GM23338 (cell line): ENCODE measurements around the gene NSUN4. TPM values are rescaled to one million over a fixed set of nuclear protein-coding genes. Genes with fewer than 3 reads are reported as not detected.

ENCODE experiments used
- ATAC-seq: fragments of 200-7000 bp; cut with Tn5 transposase; 3 replicates; pipeline ENCODE4 v1.9.1; 2020
- DNase-seq: peaks from one replicate; pipeline ENCODE4 v3.0.0-alpha.2; 2015; ENCODE audit warnings: low spot score
- H2AFZ ChIP-seq: fragments of 200-600 bp; sonication (generic); 2 replicates; pipeline ENCODE4 v1.8.0; 2016; ENCODE audit warnings: antibody characterized with exemption, mild to moderate bottlenecking, moderate library complexity
- H3F3A ChIP-seq: fragments of 200-600 bp; sonication (generic); replicated peaks from 2 replicates; pipeline ENCODE4 v1.8.0; 2017; ENCODE audit warnings: antibody characterized with exemption, mixed run types, low read depth
- H3K27ac ChIP-seq: fragments of 200-600 bp; sonication (generic); 2 replicates; pipeline ENCODE4 v1.6.1; 2016; ENCODE audit warnings: low read depth
- H3K27me3 ChIP-seq: fragments of 200-600 bp; sonication (generic); 2 replicates; pipeline ENCODE4 v1.8.0; 2016; ENCODE audit warnings: mild to moderate bottlenecking, mixed run types, moderate library complexity; ENCODE audit not compliant: insufficient read depth
- H3K36me3 ChIP-seq: fragments of 200-600 bp; sonication (generic); 2 replicates; pipeline ENCODE4 v1.8.0; 2016; ENCODE audit warnings: mild to moderate bottlenecking; ENCODE audit not compliant: insufficient read depth
- H3K4me1 ChIP-seq: fragments of 200-600 bp; sonication (generic); 2 replicates; pipeline ENCODE4 v1.8.0; 2016; ENCODE audit warnings: mild to moderate bottlenecking, moderate library complexity; ENCODE audit not compliant: insufficient read depth
- H3K4me2 ChIP-seq: fragments of 200-600 bp; sonication (generic); 2 replicates; pipeline ENCODE4 v1.7.1; 2017; ENCODE audit warnings: mixed run types
- H3K4me3 ChIP-seq: fragments of 200-600 bp; sonication (generic); 2 replicates; pipeline ENCODE4 v1.6.1; 2016; ENCODE audit warnings: mixed run types
- H3K79me2 ChIP-seq: fragments of 200-600 bp; sonication (generic); replicated peaks from 2 replicates; pipeline ENCODE4 v1.8.0; 2017; ENCODE audit warnings: mild to moderate bottlenecking; ENCODE audit not compliant: insufficient read depth
- H3K9me2 ChIP-seq: fragments of 200-600 bp; sonication (generic); 2 replicates; pipeline ENCODE4 v1.8.0; 2017; ENCODE audit not compliant: insufficient read depth
- H4K20me1 ChIP-seq: fragments of 200-600 bp; sonication (generic); replicated peaks from 2 replicates; pipeline ENCODE4 v1.8.0; 2017; ENCODE audit warnings: mild to moderate bottlenecking; ENCODE audit not compliant: insufficient read depth
- H3K27ac Mint-ChIP-seq: 2 replicates; pipeline ENCODE4 v1.8.0; 2020; ENCODE audit warnings: inconsistent platforms, mild to moderate bottlenecking, moderate library complexity, mixed read lengths
- H3K27me3 Mint-ChIP-seq: 3 replicates; pipeline ENCODE4 v1.8.0; 2022; ENCODE audit warnings: low read depth, mild to moderate bottlenecking, moderate library complexity, mixed read lengths, inconsistent platforms; ENCODE audit not compliant: insufficient read depth, poor library complexity
- H3K36me3 Mint-ChIP-seq: 3 replicates; pipeline ENCODE4 v1.8.0; 2021; ENCODE audit warnings: low read depth, mild to moderate bottlenecking, inconsistent platforms, moderate library complexity, mixed read lengths
- H3K4me1 Mint-ChIP-seq: 3 replicates; pipeline ENCODE4 v1.8.0; 2020; ENCODE audit warnings: mild to moderate bottlenecking, inconsistent platforms, mixed read lengths
- H3K4me3 Mint-ChIP-seq: 3 replicates; pipeline ENCODE4 v1.8.0; 2021; ENCODE audit warnings: moderate library complexity, mild to moderate bottlenecking, inconsistent platforms, mixed read lengths
- H3K9me3 Mint-ChIP-seq: 3 replicates; pipeline ENCODE4 v1.8.0; 2020; ENCODE audit warnings: moderate library complexity, mild to moderate bottlenecking, inconsistent platforms, mixed read lengths
- CREB1 ChIP-seq: fragments of 250-450 bp; sonication (Bioruptor Pico); IDR thresholded peaks from 2 replicates; pipeline ENCODE4 v1.5.0; 2020; ENCODE audit warnings: low read depth, mild to moderate bottlenecking, moderate library complexity
- CTCF ChIP-seq, 2 experiments: fragments of 200-600 bp in 1 of 2; sonication (generic) in 1 of 2; conservative IDR thresholded peaks; 2 replicates each; pipeline versions ENCODE4 v1.5.1 to v1.6.1; 2016 to 2017; ENCODE audit warnings: antibody characterized with exemption in 2 of 2, low read depth in 2 of 2, mild to moderate bottlenecking in 2 of 2, moderate library complexity in 1 of 2
- EZH2 ChIP-seq: fragments of 200-600 bp; sonication (generic); IDR thresholded peaks from one replicate; pipeline ENCODE4 v1.8.0; 2017; ENCODE audit warnings: antibody characterized with exemption, mild to moderate bottlenecking, low read depth; ENCODE audit not compliant: unreplicated experiment
- EZH2phosphoT487 ChIP-seq: fragments of 200-600 bp; sonication (generic); IDR thresholded peaks from one replicate; pipeline ENCODE4 v1.8.1; 2018; ENCODE audit warnings: antibody characterized with exemption; ENCODE audit not compliant: unreplicated experiment
- JUNB ChIP-seq: IDR thresholded peaks from one replicate; pipeline ENCODE4 v1.6.1; 2016; ENCODE audit warnings: antibody characterized with exemption; ENCODE audit not compliant: unreplicated experiment
- NANOG ChIP-seq: IDR thresholded peaks from 2 replicates; pipeline ENCODE4 v1.6.1; 2016; ENCODE audit warnings: antibody characterized with exemption, borderline replicate concordance
- POLR2AphosphoS5 ChIP-seq: IDR thresholded peaks from 2 replicates; pipeline ENCODE4 v1.6.1; 2016; ENCODE audit warnings: antibody characterized with exemption, low read depth
- STAT1 ChIP-seq: IDR thresholded peaks from one replicate; pipeline ENCODE4 v1.6.1; 2016; ENCODE audit warnings: antibody characterized with exemption; ENCODE audit not compliant: unreplicated experiment
- ZNF331 ChIP-seq: fragments of 250-450 bp; sonication (Bioruptor Pico); IDR thresholded peaks from 2 replicates; pipeline ENCODE4 v1.5.0; 2020; ENCODE audit warnings: low read depth, mild to moderate bottlenecking, moderate library complexity
- polyA plus RNA-seq: library from polyadenylated mRNA; unstranded; fragments of >200 nt; fragmentation: Nextera tagmentation; extraction: Ambion mirVana; gene quantifications from 2 replicates; pipeline ENCODE4 v1.2.1, GENCODE V29; 2016
- total RNA-seq: library from RNA; depleted of rRNA; stranded (reverse); fragments of >200 nt; shearing (Covaris generic); gene quantifications from 2 replicates; pipeline ENCODE4 v1.2.3, GENCODE V29; 2014
- TF ChIP-seq, protein P1 (sequence below): IDR thresholded peaks from one replicate; pipeline ENCODE4 v1.6.1; 2018; ENCODE audit warnings: antibody characterized with exemption; ENCODE audit not compliant: unreplicated experiment
- TF ChIP-seq, protein P2 (sequence below): IDR thresholded peaks from 2 replicates; pipeline ENCODE4 v1.6.1; 2016; ENCODE audit warnings: antibody characterized with exemption

Gene NSUN4
- total and polyA plus RNA-seq, 2 experiments from 2014 or later = 8.9 to 11.6 TPM

DNA sequence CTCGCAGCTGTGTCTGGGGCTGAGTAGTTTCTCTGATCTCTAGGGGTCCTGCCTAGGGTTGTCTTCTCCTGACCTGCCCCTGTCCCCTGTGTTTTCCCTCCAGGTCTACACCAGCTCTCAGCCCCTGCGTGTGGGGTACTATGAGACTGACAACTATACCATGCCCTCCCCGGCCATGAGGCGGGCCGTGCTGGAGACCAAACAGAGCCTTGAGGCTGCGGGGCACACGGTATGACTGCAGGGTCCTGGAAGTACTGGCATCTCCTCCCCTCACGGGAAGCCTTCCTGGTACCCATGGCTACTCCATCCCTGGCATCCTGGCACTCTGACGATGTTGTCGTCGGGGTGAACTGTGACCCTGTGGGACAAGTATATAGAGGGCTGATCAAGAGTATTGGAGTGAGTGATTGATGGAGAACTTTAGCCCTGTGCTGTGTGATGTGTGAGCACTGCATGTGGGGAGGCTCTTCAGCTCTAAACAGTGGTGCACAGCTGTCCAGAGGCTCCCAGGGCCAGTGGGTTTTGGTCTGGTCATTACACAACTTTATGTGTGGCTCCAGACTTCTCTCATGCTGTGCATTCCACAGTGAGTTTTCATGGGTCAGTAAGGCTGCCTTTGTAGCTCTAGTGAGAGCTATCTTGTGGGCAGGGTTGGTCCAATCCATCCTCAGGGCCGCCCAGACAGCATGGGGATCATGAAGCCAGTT is 67.9 kb downstream of the NSUN4 start (continued):
- TF ChIP-seq CTCF (conservative IDR thresholded peaks at IDR 0.05; ENCODE audit: low read depth in 2 of 2) (no peak), NANOG (no peak), POLR2AphosphoS5 (no peak), EZH2phosphoT487 (no peak), ZNF331 (CRISPR knock-in tag) (no peak)
- TF ChIP-seq, protein P1, sequence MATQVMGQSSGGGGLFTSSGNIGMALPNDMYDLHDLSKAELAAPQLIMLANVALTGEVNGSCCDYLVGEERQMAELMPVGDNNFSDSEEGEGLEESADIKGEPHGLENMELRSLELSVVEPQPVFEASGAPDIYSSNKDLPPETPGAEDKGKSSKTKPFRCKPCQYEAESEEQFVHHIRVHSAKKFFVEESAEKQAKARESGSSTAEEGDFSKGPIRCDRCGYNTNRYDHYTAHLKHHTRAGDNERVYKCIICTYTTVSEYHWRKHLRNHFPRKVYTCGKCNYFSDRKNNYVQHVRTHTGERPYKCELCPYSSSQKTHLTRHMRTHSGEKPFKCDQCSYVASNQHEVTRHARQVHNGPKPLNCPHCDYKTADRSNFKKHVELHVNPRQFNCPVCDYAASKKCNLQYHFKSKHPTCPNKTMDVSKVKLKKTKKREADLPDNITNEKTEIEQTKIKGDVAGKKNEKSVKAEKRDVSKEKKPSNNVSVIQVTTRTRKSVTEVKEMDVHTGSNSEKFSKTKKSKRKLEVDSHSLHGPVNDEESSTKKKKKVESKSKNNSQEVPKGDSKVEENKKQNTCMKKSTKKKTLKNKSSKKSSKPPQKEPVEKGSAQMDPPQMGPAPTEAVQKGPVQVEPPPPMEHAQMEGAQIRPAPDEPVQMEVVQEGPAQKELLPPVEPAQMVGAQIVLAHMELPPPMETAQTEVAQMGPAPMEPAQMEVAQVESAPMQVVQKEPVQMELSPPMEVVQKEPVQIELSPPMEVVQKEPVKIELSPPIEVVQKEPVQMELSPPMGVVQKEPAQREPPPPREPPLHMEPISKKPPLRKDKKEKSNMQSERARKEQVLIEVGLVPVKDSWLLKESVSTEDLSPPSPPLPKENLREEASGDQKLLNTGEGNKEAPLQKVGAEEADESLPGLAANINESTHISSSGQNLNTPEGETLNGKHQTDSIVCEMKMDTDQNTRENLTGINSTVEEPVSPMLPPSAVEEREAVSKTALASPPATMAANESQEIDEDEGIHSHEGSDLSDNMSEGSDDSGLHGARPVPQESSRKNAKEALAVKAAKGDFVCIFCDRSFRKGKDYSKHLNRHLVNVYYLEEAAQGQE = no peak

GRCh38 chr1:46409063-46409372 is 68.4 kb downstream of the NSUN4 start:
- H3K27ac ChIP-seq = no peak overlapping the region
- no peak overlapping the region for H3K4me3 Mint-ChIP-seq
- H3K27me3 ChIP-seq = no peaks in the 10 kb centered on the region
- no peak overlapping the region for H3K4me3 ChIP-seq
- no peak for DNase-seq
- H3K9me3 Mint-ChIP-seq = no peaks in the 10 kb centered on the region; the same call in 2 of the 3 replicates
- H3K4me1 Mint-ChIP-seq = peaks cover 16% of the 10 kb centered on the region
- no peaks in the 10 kb centered on the region for H3F3A ChIP-seq
- H3K27ac Mint-ChIP-seq = no peak overlapping the region
- H3K9me2 ChIP-seq = no peaks in the 10 kb centered on the region
- ATAC-seq = no peak
- no peak for TF ChIP-seq STAT1
- TF ChIP-seq EZH2 = no peak
- TF ChIP-seq JUNB = no peak
- no peak for TF ChIP-seq CREB1 (CRISPR knock-in tag)
- TF ChIP-seq, protein P2, sequence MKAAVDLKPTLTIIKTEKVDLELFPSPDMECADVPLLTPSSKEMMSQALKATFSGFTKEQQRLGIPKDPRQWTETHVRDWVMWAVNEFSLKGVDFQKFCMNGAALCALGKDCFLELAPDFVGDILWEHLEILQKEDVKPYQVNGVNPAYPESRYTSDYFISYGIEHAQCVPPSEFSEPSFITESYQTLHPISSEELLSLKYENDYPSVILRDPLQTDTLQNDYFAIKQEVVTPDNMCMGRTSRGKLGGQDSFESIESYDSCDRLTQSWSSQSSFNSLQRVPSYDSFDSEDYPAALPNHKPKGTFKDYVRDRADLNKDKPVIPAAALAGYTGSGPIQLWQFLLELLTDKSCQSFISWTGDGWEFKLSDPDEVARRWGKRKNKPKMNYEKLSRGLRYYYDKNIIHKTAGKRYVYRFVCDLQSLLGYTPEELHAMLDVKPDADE = no peak
- no peak for TF ChIP-seq EZH2phosphoT487
- no peaks in the 10 kb centered on the region; the same call in 1 of the 2 replicates for H3K36me3 ChIP-seq
- H3K4me1 ChIP-seq = peaks cover 16% of the 10 kb centered on the region
- no peaks in the 10 kb centered on the region for H4K20me1 ChIP-seq
- no peak overlapping the region for H3K4me2 ChIP-seq
- no peaks in the 10 kb centered on the region for H3K79me2 ChIP-seq
- H2AFZ ChIP-seq = no peak overlapping the region
- no peaks in the 10 kb centered on the region; the same call in 2 of the 3 replicates for H3K36me3 Mint-ChIP-seq
- H3K27me3 Mint-ChIP-seq = peaks cover 24% of the 10 kb centered on the region
